Medulla oblongata (tissue), 1 donor: Measurements from ENCODE around the gene TFF3.

Source experiments
- DNase-seq: peaks from one replicate; pipeline ENCODE4 v3.0.0-alpha.2; 2015; ENCODE audit errors: extremely low spot score

Gene TFF3

DNA sequence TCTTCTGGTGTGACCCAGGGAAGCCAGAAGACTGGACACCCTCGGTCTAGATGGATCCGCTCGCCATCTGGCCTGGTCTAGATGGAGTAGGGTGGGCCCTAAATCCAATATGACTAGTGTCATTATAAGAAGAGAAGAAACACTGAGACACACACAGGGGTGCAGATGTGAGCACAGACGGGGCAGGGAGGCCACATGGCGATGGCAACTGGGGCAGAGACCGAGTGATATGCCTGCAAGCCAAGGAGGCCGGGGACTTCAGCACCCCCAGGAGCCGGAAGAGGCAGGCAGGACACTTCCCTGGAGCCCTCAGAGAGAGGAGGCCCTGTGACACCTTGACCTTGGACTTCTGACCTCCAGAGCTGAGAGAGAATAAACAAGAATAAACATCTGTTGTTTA is 5.6 kb upstream of the TFF3 start:
- no peak for DNase-seq

DNA sequence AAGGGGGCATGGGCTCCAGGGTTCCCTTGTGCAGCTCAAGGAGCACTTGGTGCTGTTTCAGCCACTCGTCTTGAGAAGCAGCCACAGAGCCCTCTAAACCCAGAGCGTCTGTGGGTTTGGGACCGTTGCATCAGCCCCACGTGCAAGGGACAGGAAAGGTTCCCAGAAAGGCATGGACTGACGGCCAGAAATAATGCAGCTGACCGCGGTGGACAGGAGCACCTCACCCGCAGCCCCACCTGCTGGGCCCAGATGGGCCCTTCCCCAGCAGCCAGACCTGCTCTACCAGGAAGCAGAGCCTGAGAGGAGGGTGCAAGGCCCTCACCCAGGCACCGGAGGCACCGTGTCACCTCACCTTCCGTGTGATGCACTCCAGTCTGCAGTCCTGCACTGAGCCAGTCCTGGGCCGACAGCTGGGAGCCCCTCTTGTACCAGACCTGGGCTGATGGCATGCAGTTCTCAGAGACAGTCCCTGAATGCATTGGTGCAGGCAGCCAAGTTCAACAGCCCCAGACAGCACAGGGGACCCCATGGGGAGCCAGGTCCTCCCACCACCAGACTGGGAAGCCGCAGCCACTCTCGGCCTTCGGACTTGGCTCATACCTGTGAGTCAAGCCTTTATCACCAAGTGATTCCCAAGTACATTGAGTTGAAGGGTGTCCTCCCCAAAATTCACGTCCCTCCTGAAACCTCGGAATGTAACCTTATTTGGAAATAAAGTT is 4.8 kb upstream of the TFF3 start:
- no peak for DNase-seq

DNA sequence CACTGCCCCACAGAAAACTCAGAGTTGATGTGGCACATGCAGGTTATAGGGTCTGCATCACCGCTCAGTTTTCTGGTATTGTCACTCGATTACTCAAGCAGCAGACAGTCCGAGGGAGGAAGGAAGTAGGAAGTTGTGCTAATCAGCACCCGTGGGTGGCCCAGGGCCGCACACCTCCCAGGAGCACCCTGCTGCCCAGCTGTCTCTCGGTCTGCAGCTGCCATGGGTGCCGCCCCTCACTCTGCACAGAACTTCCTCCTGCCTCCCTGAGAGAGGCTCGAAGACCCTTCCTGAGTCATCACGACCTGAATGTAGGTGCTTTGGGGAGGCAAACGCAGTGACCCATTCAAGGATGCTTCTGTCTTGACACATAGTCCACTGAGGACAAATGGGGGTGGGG is 4.2 kb upstream of the TFF3 start:
- DNase-seq = no peak

DNA sequence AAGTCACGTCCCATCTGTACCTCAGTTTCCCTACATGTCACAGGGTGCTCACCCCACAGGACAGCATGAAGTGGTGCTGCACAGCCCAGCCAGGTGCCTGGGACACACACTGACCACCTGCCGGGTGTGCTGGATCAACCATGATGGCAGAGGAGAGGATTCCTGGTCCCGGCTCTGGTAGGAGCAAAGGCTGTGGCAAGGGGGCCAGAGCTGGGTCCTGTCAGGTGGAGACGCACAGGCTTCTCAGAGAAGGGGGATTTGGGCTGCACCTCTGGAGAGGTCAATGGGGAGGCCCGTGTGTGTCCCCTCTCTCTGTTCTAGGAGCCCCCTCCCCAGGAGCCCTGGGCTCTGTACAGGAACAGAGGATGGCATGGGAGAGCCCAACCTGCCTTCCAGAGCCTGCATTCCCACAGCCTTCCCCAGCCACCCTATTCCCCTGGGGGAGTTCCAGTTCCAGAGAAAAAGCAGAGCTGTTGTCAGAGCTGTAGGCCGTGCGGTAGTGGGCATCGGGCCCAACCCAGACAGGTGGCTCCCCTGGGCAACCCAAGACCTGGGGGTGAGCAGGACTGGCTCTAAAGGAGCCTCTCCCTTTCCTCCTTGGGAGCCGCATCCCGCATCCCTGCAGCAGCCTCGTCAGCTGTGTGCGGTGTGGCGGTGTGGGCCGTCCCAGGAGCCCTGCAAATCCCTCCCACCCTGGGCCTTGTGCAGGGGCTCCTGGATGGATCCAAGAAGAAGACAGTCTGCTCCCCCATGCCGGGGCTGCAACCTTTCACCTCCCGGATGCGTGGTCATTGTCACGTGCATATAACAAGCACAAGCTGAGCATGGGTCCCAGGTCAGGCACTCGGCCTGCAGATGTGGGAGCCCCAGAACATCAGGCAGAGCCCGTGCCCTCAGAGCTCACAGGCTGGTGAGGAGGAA is 2.9 kb upstream of the TFF3 start:
- no peak for DNase-seq

DNA sequence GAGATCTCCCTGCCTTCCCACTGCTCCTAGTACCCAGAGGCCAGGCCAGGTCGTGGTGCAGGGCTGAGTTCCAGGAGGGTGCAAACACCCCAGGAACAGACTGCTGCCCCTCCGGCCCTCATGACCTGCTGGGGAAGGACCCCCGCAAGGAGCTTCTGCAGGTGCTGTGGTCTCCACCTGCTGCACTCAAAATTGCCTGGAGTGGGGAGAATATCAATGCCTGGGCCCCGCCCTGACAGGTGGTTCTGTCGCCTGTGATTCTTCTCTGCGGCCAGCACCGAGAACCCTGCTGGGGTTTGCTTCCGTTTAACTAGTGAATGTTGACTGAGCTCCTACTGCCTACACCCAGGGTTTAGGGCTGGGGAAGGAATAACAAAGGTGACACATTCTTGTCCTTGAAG is 2.1 kb upstream of the TFF3 start:
- DNase-seq = no peak

DNA sequence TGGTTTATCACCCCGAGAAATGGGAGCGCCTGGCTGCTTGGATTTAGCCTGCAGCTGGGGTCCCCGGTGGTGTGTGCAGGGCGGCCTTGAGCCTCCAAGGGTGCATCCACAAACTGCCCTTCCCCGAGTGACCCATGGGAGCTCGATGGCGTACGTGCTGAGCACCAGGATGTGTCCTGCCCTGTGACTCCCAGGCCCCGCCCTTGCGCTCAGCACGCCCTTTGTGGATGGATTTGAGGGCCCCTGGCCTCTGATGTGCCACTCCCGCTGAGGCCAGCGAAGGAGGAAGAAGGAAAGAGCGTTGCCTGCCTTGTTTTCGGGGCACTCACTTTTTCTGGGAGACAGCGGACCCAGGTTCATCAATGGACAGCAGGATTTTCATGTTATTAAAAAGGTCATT is 1.7 kb upstream of the TFF3 start:
- DNase-seq = no peak

DNA sequence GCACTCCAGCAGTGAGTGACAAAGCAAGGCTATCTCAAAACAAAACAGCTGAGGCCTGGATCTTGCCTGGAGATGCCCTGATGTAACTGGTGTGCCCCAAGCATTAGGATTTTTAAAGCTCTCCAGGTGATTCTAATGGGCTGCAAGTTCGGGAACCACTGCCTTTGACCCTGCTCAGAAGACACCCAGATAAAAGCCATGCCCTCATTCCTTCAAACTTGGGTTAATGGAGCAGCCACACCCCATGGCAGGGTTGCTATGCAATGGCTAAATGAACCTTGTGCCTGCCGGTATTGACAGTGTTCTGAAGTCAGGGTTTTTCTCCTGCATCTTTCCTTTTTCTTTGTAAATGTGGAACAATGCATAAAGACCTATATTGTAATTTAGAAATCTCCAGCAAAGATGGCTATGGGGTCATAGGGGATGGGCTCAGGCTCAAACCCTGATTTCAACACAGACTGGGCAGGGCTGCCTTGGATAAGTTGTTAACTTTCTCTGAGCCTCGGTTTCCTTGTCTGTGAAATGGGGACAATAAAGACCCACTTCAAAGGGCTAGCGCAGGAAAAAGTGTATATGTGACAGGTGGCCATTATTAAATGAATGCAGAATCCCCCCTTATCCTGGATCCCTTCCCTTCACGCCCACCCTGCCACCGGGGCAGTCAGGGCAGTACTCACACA is 453 bp downstream of the TFF3 start:
- DNase-seq = no peak

DNA sequence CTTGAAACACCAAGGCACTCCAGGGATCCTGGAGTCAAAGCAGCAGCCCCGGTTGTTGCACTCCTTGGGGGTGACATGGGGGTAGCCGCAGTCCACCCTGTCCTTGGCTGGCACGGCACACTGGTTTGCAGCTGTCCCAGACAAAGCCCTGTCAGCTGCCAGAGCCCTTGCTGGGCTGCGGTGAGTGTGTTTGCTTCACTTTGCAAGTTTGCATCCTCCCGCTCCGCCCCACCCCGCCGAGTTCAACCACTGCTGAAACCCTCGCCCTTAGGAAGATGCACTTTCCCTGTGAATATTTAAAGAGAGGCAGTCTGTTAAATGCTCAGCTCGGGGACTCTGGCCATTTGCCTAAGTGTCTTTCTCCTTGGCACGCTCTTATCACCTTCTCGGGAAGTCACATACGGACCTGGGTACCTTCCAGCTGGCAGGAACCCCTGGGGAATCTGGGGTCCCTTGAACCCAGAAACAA is 1.7 kb downstream of the TFF3 start:
- DNase-seq = no peak

DNA sequence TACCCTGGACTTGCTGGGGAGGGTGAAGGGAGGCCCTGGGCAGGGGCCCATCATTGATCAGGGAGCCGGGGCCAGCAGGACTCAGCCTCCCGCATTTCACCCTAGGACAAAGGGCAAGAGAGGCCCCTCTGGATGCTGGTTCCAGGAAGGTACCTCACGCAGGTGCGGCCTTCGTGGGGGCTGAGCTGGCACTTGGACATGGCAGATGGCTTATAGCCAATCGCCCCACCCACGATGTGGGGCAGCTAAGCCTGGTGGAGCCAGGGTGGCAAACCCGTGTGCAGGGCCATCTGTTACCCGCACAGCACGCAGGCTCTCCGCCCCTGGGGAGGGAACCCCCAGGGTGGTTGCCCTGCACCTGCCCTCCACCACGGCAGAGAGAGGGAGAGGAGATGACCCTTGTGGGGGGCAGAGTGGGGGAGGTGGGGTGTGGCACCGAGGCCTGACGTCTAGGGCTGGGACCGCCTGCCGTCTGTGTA is 2.5 kb downstream of the TFF3 start:
- DNase-seq = no peak

DNA sequence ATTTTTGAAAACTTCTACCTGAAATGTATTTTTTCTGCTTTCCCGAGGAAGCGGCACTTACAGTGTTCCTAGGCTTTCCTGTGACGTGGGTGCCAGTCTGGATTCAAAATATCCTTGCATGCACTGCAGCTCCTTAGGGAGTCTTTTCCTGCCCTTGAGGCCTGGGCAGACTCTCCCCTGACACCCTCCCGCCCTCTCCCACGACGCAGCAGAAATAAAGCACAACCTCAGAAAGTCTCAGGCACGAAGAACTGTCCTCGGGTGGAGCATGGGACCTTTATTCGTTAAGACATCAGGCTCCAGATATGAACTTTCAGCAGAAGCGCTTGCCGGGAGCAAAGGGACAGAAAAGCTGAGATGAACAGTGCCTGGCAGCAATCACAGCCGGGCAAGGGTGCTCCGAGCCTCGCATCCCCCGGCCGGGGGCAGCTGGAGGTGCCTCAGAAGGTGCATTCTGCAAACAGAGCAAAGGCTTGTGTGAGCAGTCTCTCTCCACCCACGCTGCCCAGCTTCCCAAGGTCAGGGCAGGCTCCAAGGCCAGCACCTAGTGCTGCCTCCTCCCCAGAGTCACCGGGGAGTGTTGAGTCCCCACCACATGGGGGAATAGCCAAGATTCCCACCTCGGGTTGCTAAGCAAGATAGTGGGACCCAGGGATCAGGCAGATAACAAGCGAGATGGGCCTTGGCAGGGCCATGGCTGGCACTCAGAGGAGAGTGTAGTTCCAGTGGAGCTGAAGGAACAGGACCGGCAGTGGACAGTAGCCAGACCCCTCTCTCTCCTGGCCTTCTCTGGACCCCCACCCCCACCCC is 3.2 kb downstream of the TFF3 start:
- DNase-seq = no peak

DNA sequence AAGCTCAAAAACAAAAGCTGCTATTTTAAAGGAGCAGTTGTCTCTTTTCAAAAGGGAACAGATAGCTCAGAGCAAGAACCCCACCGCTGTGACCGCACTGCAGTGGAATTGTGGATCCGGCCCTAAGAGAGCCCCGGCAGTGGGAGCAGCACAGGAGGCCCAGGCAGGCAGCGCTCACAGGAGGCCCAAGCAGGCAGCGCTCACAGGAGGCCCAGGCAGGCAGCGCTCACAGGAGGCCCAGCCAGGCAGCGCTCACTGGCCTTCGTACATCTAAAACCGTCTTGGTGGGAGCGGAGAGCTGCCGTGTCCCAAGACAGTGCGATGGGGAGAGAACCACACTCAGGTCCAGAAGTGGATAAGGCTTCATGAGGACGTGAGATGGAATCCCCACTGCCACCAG is 4.0 kb downstream of the TFF3 start:
- no peak for DNase-seq

DNA sequence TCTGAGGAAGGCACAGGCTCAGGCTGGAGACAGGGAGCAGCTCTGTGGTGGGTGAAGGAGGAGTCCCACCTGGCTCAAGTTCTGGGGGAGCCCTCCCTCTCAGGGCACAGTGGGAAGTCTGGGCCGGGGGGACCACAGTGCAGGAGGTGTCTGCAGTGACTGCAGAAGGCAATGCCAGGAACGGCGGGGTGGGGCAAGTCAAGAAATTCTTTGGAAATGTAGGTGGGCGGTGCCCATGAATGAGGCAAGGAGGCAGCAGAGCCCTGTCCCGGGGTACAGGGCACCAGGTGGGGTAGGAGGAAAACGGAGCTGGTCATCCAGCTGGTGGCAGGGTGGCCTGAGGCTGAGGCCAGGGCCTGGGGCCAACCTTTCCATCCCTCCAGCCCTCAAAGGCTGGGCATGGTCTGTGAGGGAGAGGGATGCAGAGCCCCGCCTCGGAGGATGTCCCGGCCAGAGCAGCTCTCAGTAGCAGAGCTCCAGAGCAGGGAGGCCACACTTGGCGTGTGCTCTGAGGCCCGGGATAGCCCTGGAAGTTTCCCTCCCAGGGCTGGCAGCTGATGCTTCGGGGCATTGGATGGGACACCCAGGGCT is 4.7 kb downstream of the TFF3 start:
- peak; percentile 20 for DNase-seq

DNA sequence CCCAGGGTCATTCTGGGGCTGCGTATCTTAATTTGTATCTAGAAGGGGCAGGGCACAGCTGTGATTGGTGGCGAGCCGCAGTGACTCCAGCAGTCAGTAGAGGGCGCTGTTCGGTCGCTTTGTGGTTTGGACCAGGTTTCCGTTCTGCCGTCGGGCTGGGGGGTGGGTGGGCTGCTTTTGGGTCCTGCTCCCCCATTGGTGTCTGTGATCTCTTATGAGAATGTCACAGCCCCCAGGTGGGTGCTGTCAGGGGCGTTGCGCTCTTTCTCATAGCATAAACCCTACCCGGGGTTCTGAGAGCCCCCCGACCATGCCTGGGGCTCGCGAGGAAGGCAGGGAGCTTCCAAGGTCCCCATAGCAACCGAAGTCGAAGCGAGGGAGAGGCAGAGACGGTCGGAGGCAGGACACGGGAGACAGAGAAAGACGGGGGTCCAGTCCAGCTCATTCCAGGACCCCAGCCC is 5.4 kb downstream of the TFF3 start:
- peak; percentile 59 for DNase-seq

DNA sequence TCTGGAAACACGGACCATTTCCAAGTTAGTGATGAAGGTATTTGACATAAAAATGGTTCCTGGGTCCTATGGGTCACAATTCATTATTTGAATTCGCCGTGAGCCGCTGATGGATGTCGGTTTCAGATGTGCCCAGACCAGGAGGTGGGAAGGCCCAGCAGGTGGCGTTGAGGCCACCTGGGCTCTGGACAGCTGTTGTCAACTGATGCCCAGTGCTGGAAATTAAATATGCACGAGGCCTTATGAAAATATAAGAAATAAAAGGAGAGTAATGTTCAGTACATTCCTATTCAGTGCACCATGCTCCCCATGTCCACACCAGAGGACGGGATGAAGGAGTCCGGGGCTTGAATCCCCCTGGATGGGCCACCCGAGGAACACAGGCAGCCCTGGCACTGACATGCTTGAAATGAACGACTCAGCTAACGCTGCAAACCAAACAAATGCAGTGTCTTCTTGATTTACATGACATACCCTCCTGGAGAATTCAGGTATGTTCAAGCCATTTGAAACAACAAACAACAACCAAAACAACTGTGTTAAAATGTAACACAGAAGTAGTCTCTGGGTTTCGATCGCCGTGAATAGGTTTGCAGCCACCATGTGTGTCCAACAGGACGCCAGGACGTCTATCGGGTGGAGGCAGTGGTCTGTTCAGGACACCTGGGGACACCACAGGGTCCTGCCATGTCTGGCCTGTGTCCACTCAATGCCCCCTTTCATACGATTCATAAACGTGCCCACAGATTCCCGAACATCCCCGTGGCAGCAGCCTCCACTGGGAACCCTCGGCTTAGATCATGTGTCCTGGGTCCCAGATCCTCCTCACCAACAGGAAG is 6.1 kb downstream of the TFF3 start:
- no peak for DNase-seq

DNA sequence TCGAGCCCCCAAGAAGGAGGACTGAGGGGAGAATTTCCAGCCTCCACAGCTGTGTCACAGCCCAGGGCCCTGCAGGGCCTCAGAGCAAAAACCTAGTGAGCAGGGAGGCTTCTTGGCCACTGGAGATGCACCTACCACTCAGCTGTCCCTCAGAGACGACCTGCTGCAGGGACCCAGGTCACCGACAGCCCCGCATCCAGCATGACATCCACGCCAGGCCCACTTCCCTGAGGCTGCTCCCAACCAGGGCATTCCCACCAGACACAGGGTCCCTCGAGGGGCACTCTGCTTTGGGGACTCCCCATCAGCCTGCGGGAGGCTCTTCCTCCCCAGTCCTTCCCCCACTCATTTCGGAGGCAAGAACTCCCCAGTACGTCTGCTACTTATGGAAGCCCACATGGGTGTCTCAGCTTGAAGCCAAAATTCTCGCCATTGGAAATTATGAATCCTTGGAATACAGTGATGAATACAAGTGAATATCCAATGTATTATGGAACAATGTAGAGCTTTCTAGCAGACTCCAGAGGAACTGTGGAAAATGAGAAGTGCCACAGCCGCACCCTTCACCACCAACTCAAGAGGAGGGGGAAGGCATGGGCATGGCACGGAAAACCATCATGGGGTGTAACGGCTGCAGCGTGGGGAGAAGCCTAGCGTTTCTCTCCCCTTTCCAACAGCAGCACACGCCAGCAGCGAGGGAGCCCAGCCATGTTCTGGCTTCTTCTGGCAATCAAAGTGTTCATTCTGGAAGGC is 6.9 kb downstream of the TFF3 start:
- no peak for DNase-seq

DNA sequence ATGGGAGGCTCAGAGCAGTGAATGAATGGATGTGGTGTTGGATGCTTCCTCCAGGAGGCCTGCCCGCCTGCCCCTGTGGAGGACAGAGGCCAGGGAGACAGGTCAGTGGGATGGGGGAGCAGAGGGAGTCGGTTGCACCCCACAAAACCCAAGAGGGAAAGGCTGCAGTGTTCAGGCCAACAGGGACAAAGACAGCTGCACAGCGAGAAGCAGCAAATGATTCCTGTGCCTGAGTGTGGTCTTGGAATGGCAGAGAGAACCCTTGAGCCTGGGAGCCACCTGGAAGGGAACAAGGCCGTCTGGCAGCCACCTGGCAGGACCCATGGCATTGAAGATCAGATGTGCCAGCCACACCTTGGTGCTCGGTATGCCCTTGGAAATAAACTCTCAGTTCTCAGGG is 8.1 kb downstream of the TFF3 start:
- DNase-seq = no peak

DNA sequence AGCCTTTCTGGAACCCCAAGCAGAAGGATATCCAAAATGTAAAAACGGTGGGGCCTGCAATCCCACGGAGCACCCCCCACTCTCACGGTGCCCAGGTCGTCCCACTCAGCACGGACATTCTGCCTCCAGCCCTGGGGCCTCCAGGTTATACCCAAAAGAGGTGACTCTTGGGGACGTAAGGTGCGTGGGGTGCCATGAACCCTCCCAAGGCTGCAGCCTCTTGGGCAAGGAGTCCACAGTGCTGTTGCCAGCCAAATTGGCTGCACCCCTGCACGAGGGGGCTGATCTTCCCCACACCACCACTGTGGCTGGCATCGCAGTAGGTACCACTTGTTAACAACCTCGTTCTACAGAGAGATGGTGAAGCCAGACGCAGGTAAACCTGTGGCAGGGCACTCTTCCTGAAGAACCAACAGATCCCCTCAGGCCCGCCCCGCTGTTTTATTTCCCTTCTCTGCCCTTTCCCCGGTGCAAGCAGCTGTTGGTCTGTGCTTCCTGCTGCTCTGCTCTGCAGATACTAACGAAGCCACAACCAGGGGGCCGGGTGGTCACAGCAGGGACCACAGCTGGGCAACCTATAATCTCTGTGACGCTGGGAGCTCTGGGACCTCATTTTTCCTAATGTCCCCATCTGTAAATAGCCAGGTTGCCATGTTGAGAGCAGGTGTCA is 8.7 kb downstream of the TFF3 start:
- DNase-seq = no peak

DNA sequence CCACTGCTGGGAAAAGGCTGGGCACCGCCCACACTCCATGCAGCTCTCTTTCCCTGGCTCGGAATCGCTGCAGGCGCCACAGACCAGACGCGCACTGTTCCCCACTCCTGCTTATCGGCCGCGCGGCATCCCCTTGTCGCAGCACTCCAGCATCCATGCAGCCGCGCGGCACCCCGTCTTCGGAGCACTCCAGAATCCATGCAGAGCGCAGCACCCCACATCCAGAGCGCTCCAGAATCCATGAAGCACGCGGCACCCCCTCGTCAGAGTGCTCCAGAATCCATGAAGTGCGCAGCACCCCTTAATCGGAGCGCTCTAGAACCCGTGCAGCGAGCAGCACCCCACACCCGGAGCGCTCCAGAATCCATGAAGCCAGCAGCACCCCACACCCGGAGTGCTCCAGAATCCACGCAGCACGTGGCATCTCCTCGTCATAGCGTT is 9.5 kb downstream of the TFF3 start:
- DNase-seq = no peak
